Suprapubic skin (tissue), 4 donors: ENCODE results near the gene CD24. TPM values are rescaled to one million over a fixed set of nuclear protein-coding genes. Genes with fewer than 3 reads are reported as not detected.

ENCODE experiments used
- DNase-seq, 2 donors: peaks; one replicate each; pipeline ENCODE4 v3.0.0-alpha.2; 2019; ENCODE audit warnings: low spot score in 2 of 2
- H3K27ac ChIP-seq: fragments of 200-600 bp; sonication (generic); one replicate; pipeline ENCODE4 v1.5.1; 2019
- H3K27me3 ChIP-seq: fragments of 200-600 bp; sonication (generic); one replicate; pipeline ENCODE4 v1.5.1; 2019
- H3K36me3 ChIP-seq: fragments of 200-600 bp; sonication (generic); one replicate; pipeline ENCODE4 v1.5.1; 2019
- H3K4me1 ChIP-seq: fragments of 200-600 bp; sonication (generic); one replicate; pipeline ENCODE4 v1.5.1; 2019
- H3K4me3 ChIP-seq: fragments of 200-600 bp; sonication (generic); one replicate; pipeline ENCODE4 v1.5.1; 2019; ENCODE audit warnings: mild to moderate bottlenecking
- H3K9me3 ChIP-seq: fragments of 200-600 bp; sonication (generic); one replicate; pipeline ENCODE4 v1.5.1; 2019
- CTCF ChIP-seq, 2 donors: fragments of 200-600 bp in 1 of 2; fragments of 450-650 bp in 1 of 2; sonication (generic) in 1 of 2; IDR thresholded peaks; one replicate each; pipeline ENCODE4 v1.5.1; 2016 to 2019; ENCODE audit warnings: antibody characterized with exemption in 2 of 2, mild to moderate bottlenecking in 1 of 2, moderate library complexity in 1 of 2
- EP300 ChIP-seq: sonication (generic); formaldehyde crosslinking; IDR thresholded peaks from one replicate; pipeline ENCODE4 v1.6.1; 2017; ENCODE audit warnings: antibody characterized with exemption
- POLR2A ChIP-seq, 2 donors: fragments of 450-650 bp; IDR thresholded peaks; one replicate each; pipeline ENCODE4 v1.6.1; 2017; ENCODE audit warnings: antibody characterized with exemption in 2 of 2, mild to moderate bottlenecking in 2 of 2, moderate library complexity in 2 of 2
- POLR2AphosphoS5 ChIP-seq, 3 donors: sonication (generic); formaldehyde crosslinking; IDR thresholded peaks; one replicate each; pipeline ENCODE4 v1.6.1; 2017; ENCODE audit warnings: antibody characterized with exemption in 3 of 3
- WGBS: methylation state at CpG from one replicate; pipeline ENCODE4 v1.1.5; 2018; 5-methylcytosine and 5-hydroxymethylcytosine counted together
- total RNA-seq, 4 donors: library from RNA; depleted of rRNA; stranded (reverse); fragments of >200 nt; gene quantifications; one replicate each; pipeline ENCODE4 v1.1.0, GENCODE V29; 2016

CD24 gene
- total RNA-seq, 4 donors from 2014 or later: 27.2 to 186 (median 99.2) TPM

- no peak for TF ChIP-seq POLR2AphosphoS5 (IDR thresholded peaks at IDR 0.05)
- peak; percentile 63 to 85 for TF ChIP-seq CTCF (IDR thresholded peaks at IDR 0.05)
- peak; percentile 89 to 90 for DNase-seq
- no peak overlapping the region for H3K27ac ChIP-seq
- no peaks in the 10 kb centered on the region for H3K9me3 ChIP-seq
- peaks cover 32% of the 10 kb centered on the region for H3K27me3 ChIP-seq
- H3K4me1 ChIP-seq: peaks cover 14% of the 10 kb centered on the region
- no peaks in the 10 kb centered on the region for H3K36me3 ChIP-seq
- under 1% methylated on average over 8 of the region's 8 CpGs for WGBS
- no peak overlapping the region for H3K4me3 ChIP-seq
Observed at GRCh38 chr6:106979435-106979884, 4.9 kb upstream of the CD24 start.

GRCh38 chr6:106977246-106977645 is 2.7 kb upstream of the CD24 start:
- no peak overlapping the region for H3K27ac ChIP-seq
- DNase-seq: no peak
- no peaks in the 10 kb centered on the region for H3K36me3 ChIP-seq
- no peak overlapping the region for H3K4me3 ChIP-seq
- H3K4me1 ChIP-seq: peaks cover 32% of the 10 kb centered on the region
- H3K9me3 ChIP-seq: no peaks in the 10 kb centered on the region
- 72% methylated on average over 3 of the region's 3 CpGs for WGBS
- peaks cover 51% of the 10 kb centered on the region for H3K27me3 ChIP-seq
- TF ChIP-seq CTCF (IDR thresholded peaks at IDR 0.05): no peak
- TF ChIP-seq POLR2AphosphoS5 (IDR thresholded peaks at IDR 0.05): no peak
- no peak for TF ChIP-seq EP300
- no peak for TF ChIP-seq POLR2A (IDR thresholded peaks at IDR 0.05)

- WGBS: 78% methylated on average over 5 of the region's 5 CpGs
- Histone ChIP-seq H3K9me3 (no peaks in the 10 kb centered on the region), H3K4me3 (no peak overlapping the region), H3K4me1 (peaks cover 32% of the 10 kb centered on the region), H3K36me3 (no peaks in the 10 kb centered on the region), H3K27me3 (peaks cover 52% of the 10 kb centered on the region), H3K27ac (no peak overlapping the region)
- DNase-seq: no peak
- TF ChIP-seq EP300 (no peak), CTCF (IDR thresholded peaks at IDR 0.05) (no peak), POLR2AphosphoS5 (IDR thresholded peaks at IDR 0.05) (no peak), POLR2A (IDR thresholded peaks at IDR 0.05) (no peak)
Observed at GRCh38 chr6:106976270-106976669, 1.7 kb upstream of the CD24 start.

- 13% methylated on average over 12 of the region's 12 CpGs for WGBS
- H3K27me3 ChIP-seq: peaks cover 52% of the 10 kb centered on the region
- TF ChIP-seq CTCF (IDR thresholded peaks at IDR 0.05) (no peak), POLR2A (IDR thresholded peaks at IDR 0.05) (no peak), EP300 (no peak), POLR2AphosphoS5 (IDR thresholded peaks at IDR 0.05) (no peak)
- peaks cover 32% of the 10 kb centered on the region for H3K4me1 ChIP-seq
- H3K27ac ChIP-seq: peak overlapping the region; percentile 75
- H3K9me3 ChIP-seq: no peaks in the 10 kb centered on the region
- DNase-seq: no peak
- no peaks in the 10 kb centered on the region for H3K36me3 ChIP-seq
- peak overlapping the region; percentile 77 for H3K4me3 ChIP-seq
Observed at GRCh38 chr6:106975738-106976064, 1.2 kb upstream of the CD24 start.

- peaks cover 32% of the 10 kb centered on the region for H3K4me1 ChIP-seq
- peak overlapping the region; percentile 77 for H3K4me3 ChIP-seq
- H3K27me3 ChIP-seq: peaks cover 52% of the 10 kb centered on the region
- TF ChIP-seq EP300: no peak
- no peak for TF ChIP-seq CTCF (IDR thresholded peaks at IDR 0.05)
- TF ChIP-seq POLR2AphosphoS5 (IDR thresholded peaks at IDR 0.05): no peak
- no peak for TF ChIP-seq POLR2A (IDR thresholded peaks at IDR 0.05)
- no peaks in the 10 kb centered on the region for H3K36me3 ChIP-seq
- H3K27ac ChIP-seq: peak overlapping the region; percentile 75
- 0% methylated on average over 3 of the region's 90 CpGs for WGBS
- no peaks in the 10 kb centered on the region for H3K9me3 ChIP-seq
- no peak for DNase-seq
Observed at GRCh38 chr6:106974999-106975737, 639 bp upstream of the CD24 start.
